Measurements from ENCODE around the gene FRRS1L.

Gene FRRS1L

GRCh38 chr9:109082091-109082620 lies 84.9 kb downstream of the FRRS1L start:
- no peak overlapping the region for H3K4me3 ChIP-seq (replicated peaks; ENCODE audit: low read depth, low read length)
- TF ChIP-seq, protein P1, sequence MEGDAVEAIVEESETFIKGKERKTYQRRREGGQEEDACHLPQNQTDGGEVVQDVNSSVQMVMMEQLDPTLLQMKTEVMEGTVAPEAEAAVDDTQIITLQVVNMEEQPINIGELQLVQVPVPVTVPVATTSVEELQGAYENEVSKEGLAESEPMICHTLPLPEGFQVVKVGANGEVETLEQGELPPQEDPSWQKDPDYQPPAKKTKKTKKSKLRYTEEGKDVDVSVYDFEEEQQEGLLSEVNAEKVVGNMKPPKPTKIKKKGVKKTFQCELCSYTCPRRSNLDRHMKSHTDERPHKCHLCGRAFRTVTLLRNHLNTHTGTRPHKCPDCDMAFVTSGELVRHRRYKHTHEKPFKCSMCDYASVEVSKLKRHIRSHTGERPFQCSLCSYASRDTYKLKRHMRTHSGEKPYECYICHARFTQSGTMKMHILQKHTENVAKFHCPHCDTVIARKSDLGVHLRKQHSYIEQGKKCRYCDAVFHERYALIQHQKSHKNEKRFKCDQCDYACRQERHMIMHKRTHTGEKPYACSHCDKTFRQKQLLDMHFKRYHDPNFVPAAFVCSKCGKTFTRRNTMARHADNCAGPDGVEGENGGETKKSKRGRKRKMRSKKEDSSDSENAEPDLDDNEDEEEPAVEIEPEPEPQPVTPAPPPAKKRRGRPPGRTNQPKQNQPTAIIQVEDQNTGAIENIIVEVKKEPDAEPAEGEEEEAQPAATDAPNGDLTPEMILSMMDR (IDR thresholded peaks at IDR 0.05; ENCODE audit: low read depth, low read length, missing control alignments), result no peak
- no peak for DNase-seq (ENCODE audit: extremely low read depth, low read depth)
